ENCODE results near the gene SLC12A3.

The SLC12A3 gene

DNA sequence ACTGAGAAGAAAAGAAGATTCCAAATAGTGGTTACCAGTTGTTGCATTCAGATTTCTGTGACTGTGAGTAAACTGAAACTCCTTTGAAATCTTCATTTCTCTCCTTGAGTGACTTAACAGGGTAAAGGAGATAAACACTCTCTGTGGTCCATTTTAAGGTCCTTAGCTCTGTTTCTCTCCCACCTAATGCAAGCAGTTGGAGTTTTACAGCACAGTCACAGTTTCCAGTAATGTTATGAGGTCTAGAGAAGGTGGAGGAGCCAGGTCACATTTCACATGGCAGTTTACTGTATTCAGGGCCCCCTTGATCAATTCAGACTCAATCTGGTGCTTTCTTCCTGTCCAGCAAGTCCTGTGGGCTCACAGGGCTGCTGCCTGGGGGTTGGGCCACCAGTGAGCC is 32.2 kb upstream of the SLC12A3 start:
- H3K27me3 ChIP-seq (ENCODE audit: low read length): no peaks in the 10 kb centered on the region
- no peaks in the 10 kb centered on the region for H3F3A ChIP-seq (ENCODE audit: insufficient read depth)
- TF ChIP-seq, protein P1, sequence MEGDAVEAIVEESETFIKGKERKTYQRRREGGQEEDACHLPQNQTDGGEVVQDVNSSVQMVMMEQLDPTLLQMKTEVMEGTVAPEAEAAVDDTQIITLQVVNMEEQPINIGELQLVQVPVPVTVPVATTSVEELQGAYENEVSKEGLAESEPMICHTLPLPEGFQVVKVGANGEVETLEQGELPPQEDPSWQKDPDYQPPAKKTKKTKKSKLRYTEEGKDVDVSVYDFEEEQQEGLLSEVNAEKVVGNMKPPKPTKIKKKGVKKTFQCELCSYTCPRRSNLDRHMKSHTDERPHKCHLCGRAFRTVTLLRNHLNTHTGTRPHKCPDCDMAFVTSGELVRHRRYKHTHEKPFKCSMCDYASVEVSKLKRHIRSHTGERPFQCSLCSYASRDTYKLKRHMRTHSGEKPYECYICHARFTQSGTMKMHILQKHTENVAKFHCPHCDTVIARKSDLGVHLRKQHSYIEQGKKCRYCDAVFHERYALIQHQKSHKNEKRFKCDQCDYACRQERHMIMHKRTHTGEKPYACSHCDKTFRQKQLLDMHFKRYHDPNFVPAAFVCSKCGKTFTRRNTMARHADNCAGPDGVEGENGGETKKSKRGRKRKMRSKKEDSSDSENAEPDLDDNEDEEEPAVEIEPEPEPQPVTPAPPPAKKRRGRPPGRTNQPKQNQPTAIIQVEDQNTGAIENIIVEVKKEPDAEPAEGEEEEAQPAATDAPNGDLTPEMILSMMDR (IDR thresholded peaks at IDR 0.05; ENCODE audit: insufficient read depth, low read length, poor library complexity, severe bottlenecking): no peak
- no peak for TF ChIP-seq EZH2phosphoT487 (conservative IDR thresholded peaks at IDR 0.05; ENCODE audit: low read length)
- H3K9ac ChIP-seq (ENCODE audit: low read length): no peak overlapping the region
- H3K79me2 ChIP-seq (ENCODE audit: insufficient read depth, low read length): no peaks in the 10 kb centered on the region
- H3K9me2 ChIP-seq (replicated peaks; ENCODE audit: insufficient read depth, low read length): no peaks in the 10 kb centered on the region
- no peak overlapping the region for H3K27ac ChIP-seq (ENCODE audit: low read depth, low read length)
- H4K20me1 ChIP-seq (ENCODE audit: low read depth, low read length): no peaks in the 10 kb centered on the region
- no peak overlapping the region for H3K4me2 ChIP-seq (ENCODE audit: low read depth, low read length, poor library complexity, severe bottlenecking)
- H3K9me3 ChIP-seq (ENCODE audit: insufficient read depth, low read length): no peaks in the 10 kb centered on the region
- no peak overlapping the region for H3K4me3 ChIP-seq (ENCODE audit: insufficient read depth, low read length, poor library complexity, severe bottlenecking)
- peaks cover 4% of the 10 kb centered on the region; the same call in 1 of the 2 replicates for H3K36me3 ChIP-seq (ENCODE audit: low read length)
- H2AFZ ChIP-seq (ENCODE audit: low read depth, low read length, severe bottlenecking): no peak overlapping the region

DNA sequence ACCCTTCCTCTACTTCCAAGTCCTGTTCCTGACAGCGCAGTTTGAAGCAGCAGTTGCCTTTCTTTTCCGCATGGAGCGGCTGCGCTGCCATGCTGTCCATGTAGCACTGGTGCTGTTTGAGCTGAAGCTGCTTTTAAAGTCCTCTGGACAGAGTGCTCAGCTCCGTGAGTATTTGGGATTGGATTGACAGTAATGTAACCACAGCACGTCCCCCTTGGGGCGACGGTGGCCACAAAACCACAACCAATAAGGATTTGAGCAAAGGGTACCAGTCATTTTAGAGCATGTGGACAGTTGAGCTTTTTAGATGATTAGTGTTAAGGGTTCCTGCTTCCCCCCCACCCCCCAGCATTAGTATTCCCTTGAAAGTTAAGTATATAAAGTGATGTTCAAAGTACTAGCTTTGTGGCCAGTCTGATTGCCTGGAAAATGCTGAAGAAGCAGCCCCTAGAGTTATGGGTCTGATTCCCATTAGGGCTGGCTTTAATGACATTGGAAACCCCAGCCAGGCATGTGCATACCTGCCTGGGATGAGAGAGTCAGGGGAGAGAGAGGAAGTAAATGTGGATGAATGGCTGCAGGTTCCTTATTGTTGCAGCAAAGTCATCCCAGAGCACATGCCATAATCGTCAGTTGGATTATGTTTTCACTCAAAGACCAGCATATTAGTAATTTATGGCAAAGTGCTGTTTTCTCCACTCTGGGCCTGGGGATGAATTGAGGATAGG is 31.6 kb upstream of the SLC12A3 start:
- H3K27ac ChIP-seq (ENCODE audit: low read depth, low read length): no peak overlapping the region
- no peak overlapping the region for H2AFZ ChIP-seq (ENCODE audit: low read depth, low read length, severe bottlenecking)
- no peaks in the 10 kb centered on the region for H3K27me3 ChIP-seq (ENCODE audit: low read length)
- peaks cover 6% of the 10 kb centered on the region; the same call in 1 of the 2 replicates for H3K36me3 ChIP-seq (ENCODE audit: low read length)
- TF ChIP-seq, protein P1 (IDR thresholded peaks at IDR 0.05; ENCODE audit: insufficient read depth, low read length, poor library complexity, severe bottlenecking): no peak
- no peak for TF ChIP-seq EZH2phosphoT487 (conservative IDR thresholded peaks at IDR 0.05; ENCODE audit: low read length)
- no peaks in the 10 kb centered on the region for H4K20me1 ChIP-seq (ENCODE audit: low read depth, low read length)
- no peaks in the 10 kb centered on the region for H3K9me3 ChIP-seq (ENCODE audit: insufficient read depth, low read length)
- no peak overlapping the region for H3K4me3 ChIP-seq (ENCODE audit: insufficient read depth, low read length, poor library complexity, severe bottlenecking)
- no peak overlapping the region for H3K9ac ChIP-seq (ENCODE audit: low read length)
- no peaks in the 10 kb centered on the region for H3K9me2 ChIP-seq (replicated peaks; ENCODE audit: insufficient read depth, low read length)
- no peaks in the 10 kb centered on the region for H3F3A ChIP-seq (ENCODE audit: insufficient read depth)
- no peaks in the 10 kb centered on the region for H3K79me2 ChIP-seq (ENCODE audit: insufficient read depth, low read length)
- no peak overlapping the region for H3K4me2 ChIP-seq (ENCODE audit: low read depth, low read length, poor library complexity, severe bottlenecking)

DNA sequence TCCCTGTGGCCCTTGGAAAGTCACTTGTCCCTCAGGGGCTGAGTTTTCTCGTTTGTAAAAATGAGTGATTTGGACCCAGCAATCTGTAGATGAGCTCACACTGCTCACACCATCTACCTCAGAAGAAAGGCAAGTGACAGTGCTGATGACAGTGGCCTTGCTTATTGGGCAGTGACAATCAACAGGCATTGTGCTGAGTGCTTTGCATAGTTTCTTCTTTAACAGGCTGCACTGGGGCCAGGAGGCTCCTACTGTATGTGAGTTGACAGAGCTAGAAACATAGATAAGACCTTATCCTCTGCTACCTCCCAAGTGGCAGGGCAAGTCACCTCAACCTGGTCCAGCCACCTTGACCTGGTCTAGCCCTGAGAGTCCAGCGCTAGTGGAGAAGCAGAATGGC is 29.7 kb upstream of the SLC12A3 start:
- peaks cover 7% of the 10 kb centered on the region; the same call in 1 of the 2 replicates for H3K36me3 ChIP-seq (ENCODE audit: low read length)
- TF ChIP-seq EZH2phosphoT487 (conservative IDR thresholded peaks at IDR 0.05; ENCODE audit: low read length): no peak
- TF ChIP-seq, protein P1 (IDR thresholded peaks at IDR 0.05; ENCODE audit: insufficient read depth, low read length, poor library complexity, severe bottlenecking): no peak

More for the DNA sequence above, 29.7 kb upstream of the SLC12A3 start:
- no peaks in the 10 kb centered on the region for H3F3A ChIP-seq (ENCODE audit: insufficient read depth)
- H3K27ac ChIP-seq (ENCODE audit: low read depth, low read length): no peak overlapping the region
- H3K4me3 ChIP-seq (ENCODE audit: insufficient read depth, low read length, poor library complexity, severe bottlenecking): no peak overlapping the region
- H3K9me2 ChIP-seq (replicated peaks; ENCODE audit: insufficient read depth, low read length): no peaks in the 10 kb centered on the region
- no peaks in the 10 kb centered on the region for H3K79me2 ChIP-seq (ENCODE audit: insufficient read depth, low read length)
- H3K9ac ChIP-seq (ENCODE audit: low read length): no peak overlapping the region
- no peaks in the 10 kb centered on the region for H4K20me1 ChIP-seq (ENCODE audit: low read depth, low read length)
- H3K9me3 ChIP-seq (ENCODE audit: insufficient read depth, low read length): no peaks in the 10 kb centered on the region
- H2AFZ ChIP-seq (ENCODE audit: low read depth, low read length, severe bottlenecking): no peak overlapping the region
- no peak overlapping the region for H3K4me2 ChIP-seq (ENCODE audit: low read depth, low read length, poor library complexity, severe bottlenecking)
- no peaks in the 10 kb centered on the region for H3K27me3 ChIP-seq (ENCODE audit: low read length)

Data from SU-DHL-6 (cell line).